K562 (cell line): ENCODE results near the gene CPTP. TPM values are rescaled to one million over a fixed set of nuclear protein-coding genes. Genes with fewer than 3 reads are reported as not detected.

Experiments used
- AFF1 ChIP-seq, 2 experiments: fragments of 450-650 bp; IDR thresholded peaks; 2 replicates each; pipeline ENCODE4 v1.6.1; 2018; ENCODE audit warnings: mild to moderate bottlenecking in 2 of 2, low read depth in 1 of 2; ENCODE audit not compliant: partially characterized antibody in 2 of 2
- ASH1L ChIP-seq: fragments of 450-650 bp; IDR thresholded peaks from 2 replicates; pipeline ENCODE4 v1.6.1; 2018; ENCODE audit warnings: borderline replicate concordance, mild to moderate bottlenecking, low read depth; ENCODE audit not compliant: partially characterized antibody
- CAMTA2 ChIP-seq: fragments of 250-450 bp; sonication (Bioruptor Pico); conservative IDR thresholded peaks from 2 replicates; pipeline ENCODE4 v1.5.1; 2022
- GATA2 ChIP-seq: sonication (generic); formaldehyde crosslinking; IDR thresholded peaks from 2 replicates; pipeline ENCODE4 v1.4.0; 2020; ENCODE audit warnings: mild to moderate bottlenecking, missing genetic modification reagents
- GATAD2A ChIP-seq: fragments of 450-650 bp; IDR thresholded peaks from 2 replicates; pipeline ENCODE4 v1.6.1; 2017
- NFE2L1 ChIP-seq: fragments of 450-650 bp; IDR thresholded peaks from 2 replicates; pipeline ENCODE4 v1.6.1; 2016; ENCODE audit warnings: missing genetic modification characterization, low read depth, mild to moderate bottlenecking, missing compliant biosample characterization, moderate library complexity, borderline replicate concordance
- NUFIP1 ChIP-seq: fragments of 450-650 bp; IDR thresholded peaks from 2 replicates; pipeline ENCODE4 v1.6.1; 2018; ENCODE audit not compliant: partially characterized antibody
- POLR2AphosphoS5 ChIP-seq: IDR thresholded peaks from 2 replicates; pipeline ENCODE4 v1.6.1; 2011; ENCODE audit warnings: mild to moderate bottlenecking, low read depth, low read length, moderate library complexity; ENCODE audit not compliant: control insufficient read depth, insufficient read depth
- RBM14 ChIP-seq: fragments of 200-400 bp; formaldehyde crosslinking; IDR thresholded peaks from 2 replicates; pipeline ENCODE4 v1.6.1; 2018; ENCODE audit warnings: low read depth, mild to moderate bottlenecking, low read length, moderate library complexity, borderline replicate concordance; ENCODE audit not compliant: insufficient read depth
- SLC30A9 ChIP-seq: fragments of 250-450 bp; sonication (Bioruptor Pico); IDR thresholded peaks from 2 replicates; pipeline ENCODE4 v1.8.0; 2022; ENCODE audit warnings: mild to moderate bottlenecking, moderate library complexity
- SMAD2 ChIP-seq: fragments of 150-350 bp; IDR thresholded peaks from 2 replicates; pipeline ENCODE4 v1.6.1; 2014; ENCODE audit warnings: low read depth, mild to moderate bottlenecking, low read length
- SPI1 ChIP-seq: IDR thresholded peaks from 2 replicates; pipeline ENCODE4 v1.6.1; 2011; ENCODE audit warnings: low read depth, low read length, control low read depth, borderline replicate concordance
- TOE1 ChIP-seq, 2 experiments: fragments of 450-650 bp in 1 of 2; sonication (generic) in 1 of 2; formaldehyde crosslinking in 1 of 2; IDR thresholded peaks; 2 replicates each; pipeline versions ENCODE4 v1.7.1 to v1.8.0; 2016 to 2022; ENCODE audit warnings: borderline replicate concordance in 2 of 2, mild to moderate bottlenecking in 2 of 2, antibody characterized with exemption in 1 of 2, inconsistent platforms in 1 of 2, low read depth in 1 of 2, missing genetic modification reagents in 1 of 2, moderate library complexity in 1 of 2
- ZNF23 ChIP-seq: fragments of 250-450 bp; sonication (Bioruptor Pico); IDR thresholded peaks from 2 replicates; pipeline ENCODE4 v1.4.0; 2020; ENCODE audit warnings: mild to moderate bottlenecking
- ZNF239 ChIP-seq: fragments of 250-450 bp; sonication (Bioruptor Pico); IDR thresholded peaks from 2 replicates; pipeline ENCODE4 v1.4.0; 2020; ENCODE audit warnings: mild to moderate bottlenecking
- ZNF408 ChIP-seq: fragments of 250-450 bp; sonication (Bioruptor Pico); IDR thresholded peaks from 2 replicates; pipeline ENCODE4 v1.4.0; 2020; ENCODE audit warnings: low read depth, mild to moderate bottlenecking, moderate library complexity
- polyA plus RNA-seq, 8 experiments: library from polyadenylated mRNA; depleted of rRNA in 4 of 8; stranded (reverse) in 5 of 8; unstranded in 3 of 8; fragments of >200 nt; fragmentation: Nextera tagmentation in 2 of 8; fragmentation: Illumina TruSeq in 1 of 8; extraction: Ambion mirVana in 2 of 8; extraction: Trizol in 1 of 8; gene quantifications; 2 replicates each; pipeline versions ENCODE4 v1.2.1 to v1.2.3, GENCODE V29; 2011 to 2014; ENCODE audit warnings: inconsistent platforms in 1 of 8, missing spikeins in 1 of 8
- total RNA-seq, 7 experiments: library from RNA; depleted of rRNA in 6 of 7; stranded (reverse); fragments of >200 nt in 6 of 7; fragmentation: Illumina TruSeq in 2 of 7; extraction: Trizol in 2 of 7; gene quantifications; 2 replicates each; pipeline versions ENCODE4 v1.2.1 to v1.2.3, GENCODE V29; 2011 to 2021; ENCODE audit warnings: low replicate concordance in 1 of 7
- TF ChIP-seq, protein P1 (sequence below): fragments of 450-650 bp; formaldehyde crosslinking; IDR thresholded peaks from 2 replicates; pipeline ENCODE4 v1.4.0; 2020; ENCODE audit warnings: mild to moderate bottlenecking, moderate library complexity
- TF ChIP-seq, protein P2 (sequence below): fragments of 250-450 bp; sonication (Bioruptor Pico); IDR thresholded peaks from 2 replicates; pipeline ENCODE4 v1.8.0; 2021; ENCODE audit warnings: moderate library complexity, mild to moderate bottlenecking, inconsistent platforms

Gene CPTP
- total and polyA plus RNA-seq, 9 of the 15 experiments (the other 6 are each of a cell fraction or from before 2014, with no cell fraction given), result 0.11 to 25.8 (median 3.5) TPM

DNA sequence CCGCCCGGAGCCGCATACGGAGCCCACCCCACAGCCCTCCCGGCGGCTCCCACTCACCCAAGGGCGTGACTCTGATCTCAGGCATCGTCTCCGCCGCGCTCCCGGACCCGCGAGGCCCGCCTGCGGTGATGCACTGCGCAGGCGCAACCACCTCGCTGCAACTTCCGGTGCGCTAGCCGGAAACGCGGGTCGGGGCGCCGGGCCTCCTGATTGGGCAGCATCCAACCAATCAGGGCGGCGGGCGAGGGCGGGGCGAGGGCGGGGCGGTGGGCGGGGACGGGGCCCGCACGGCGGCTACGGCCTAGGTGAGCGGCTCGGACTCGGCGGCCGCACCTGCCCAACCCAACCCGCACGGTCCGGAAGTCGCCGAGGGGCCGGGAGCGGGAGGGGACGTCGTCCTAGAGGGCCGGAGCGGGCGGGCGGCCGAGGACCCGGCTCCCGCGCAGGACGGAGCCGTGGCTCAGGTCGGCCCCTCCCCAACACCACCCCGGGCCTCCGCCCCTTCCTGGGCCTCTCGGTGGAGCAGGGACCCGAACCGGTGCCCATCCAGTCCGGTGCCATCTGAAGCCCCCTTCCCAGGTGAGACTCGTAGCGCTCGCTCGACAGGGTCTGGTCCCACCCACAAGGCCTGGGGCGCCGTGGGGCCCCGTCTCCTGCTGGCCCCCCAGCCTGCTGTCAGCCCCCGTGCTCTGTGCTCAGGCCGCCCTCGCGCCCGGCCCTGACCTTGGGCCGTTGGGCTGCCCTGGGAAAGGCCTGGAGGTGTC, at the start of gene CPTP, which contains the start of gene INTS11 (continued):
- TF ChIP-seq, protein P1, sequence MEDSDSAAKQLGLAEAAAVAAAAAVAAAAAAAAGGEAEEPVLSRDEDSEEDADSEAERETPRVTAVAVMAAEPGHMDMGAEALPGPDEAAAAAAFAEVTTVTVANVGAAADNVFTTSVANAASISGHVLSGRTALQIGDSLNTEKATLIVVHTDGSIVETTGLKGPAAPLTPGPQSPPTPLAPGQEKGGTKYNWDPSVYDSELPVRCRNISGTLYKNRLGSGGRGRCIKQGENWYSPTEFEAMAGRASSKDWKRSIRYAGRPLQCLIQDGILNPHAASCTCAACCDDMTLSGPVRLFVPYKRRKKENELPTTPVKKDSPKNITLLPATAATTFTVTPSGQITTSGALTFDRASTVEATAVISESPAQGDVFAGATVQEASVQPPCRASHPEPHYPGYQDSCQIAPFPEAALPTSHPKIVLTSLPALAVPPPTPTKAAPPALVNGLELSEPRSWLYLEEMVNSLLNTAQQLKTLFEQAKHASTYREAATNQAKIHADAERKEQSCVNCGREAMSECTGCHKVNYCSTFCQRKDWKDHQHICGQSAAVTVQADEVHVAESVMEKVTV, result no peak
- TF ChIP-seq GATAD2A (no peak), TOE1 (IDR thresholded peaks at IDR 0.05; ENCODE audit: borderline replicate concordance) (no peak), TOE1 (CRISPR knock-in tag; IDR thresholded peaks at IDR 0.05; ENCODE audit: borderline replicate concordance, low read depth) (no peak), ZNF23 (CRISPR knock-in tag) (no peak), RBM14 (no peak), ASH1L (no peak), AFF1 (IDR thresholded peaks at IDR 0.05; ENCODE audit: low read depth in 1 of 2, partially characterized antibody in 2 of 2) (no peak), SMAD2 (no peak), NFE2L1 (tag) (no peak), POLR2AphosphoS5 (peak; percentile 67), SPI1 (no peak), SLC30A9 (CRISPR knock-in tag) (no peak), ZNF239 (CRISPR knock-in tag) (no peak), ZNF408 (CRISPR knock-in tag) (no peak), CAMTA2 (no peak), NUFIP1 (no peak), GATA2 (CRISPR knock-in tag) (no peak)
- TF ChIP-seq, protein P2, sequence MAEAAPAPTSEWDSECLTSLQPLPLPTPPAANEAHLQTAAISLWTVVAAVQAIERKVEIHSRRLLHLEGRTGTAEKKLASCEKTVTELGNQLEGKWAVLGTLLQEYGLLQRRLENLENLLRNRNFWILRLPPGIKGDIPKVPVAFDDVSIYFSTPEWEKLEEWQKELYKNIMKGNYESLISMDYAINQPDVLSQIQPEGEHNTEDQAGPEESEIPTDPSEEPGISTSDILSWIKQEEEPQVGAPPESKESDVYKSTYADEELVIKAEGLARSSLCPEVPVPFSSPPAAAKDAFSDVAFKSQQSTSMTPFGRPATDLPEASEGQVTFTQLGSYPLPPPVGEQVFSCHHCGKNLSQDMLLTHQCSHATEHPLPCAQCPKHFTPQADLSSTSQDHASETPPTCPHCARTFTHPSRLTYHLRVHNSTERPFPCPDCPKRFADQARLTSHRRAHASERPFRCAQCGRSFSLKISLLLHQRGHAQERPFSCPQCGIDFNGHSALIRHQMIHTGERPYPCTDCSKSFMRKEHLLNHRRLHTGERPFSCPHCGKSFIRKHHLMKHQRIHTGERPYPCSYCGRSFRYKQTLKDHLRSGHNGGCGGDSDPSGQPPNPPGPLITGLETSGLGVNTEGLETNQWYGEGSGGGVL (CRISPR knock-in tag), result no peak
